Measurements from ENCODE around the gene STK32B. TPM values are rescaled to one million over a fixed set of nuclear protein-coding genes. Genes with fewer than 3 reads are reported as not detected.

STK32B gene
- total and polyA plus RNA-seq, 2 of the 8 experiments (the other 6 are each of a cell fraction or from before 2014, with no cell fraction given) = 2.3 to 2.5 TPM

DNA sequence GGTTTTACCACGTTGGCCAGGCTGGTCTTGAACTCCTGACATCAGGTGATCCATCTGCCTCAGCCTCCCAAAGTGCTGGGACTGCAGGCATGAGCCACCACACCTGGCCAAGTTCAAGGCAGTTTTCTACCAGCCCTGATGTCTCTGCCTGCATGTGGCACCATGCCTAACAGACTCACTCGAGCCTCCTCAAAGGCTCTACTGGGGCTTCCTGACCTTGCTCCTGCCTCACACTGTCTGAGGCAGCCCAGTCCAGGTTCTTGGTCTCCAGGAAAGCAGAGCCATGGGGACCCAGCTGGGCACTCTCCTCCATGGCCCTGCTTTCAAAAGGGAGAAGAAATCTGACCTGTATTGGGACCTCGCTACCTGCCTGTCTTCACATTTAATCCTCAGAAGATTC, 370.1 kb downstream of the STK32B start:
- H2AFZ ChIP-seq (ENCODE audit: low read length) = no peak overlapping the region
- CTCF ChIA-PET (ENCODE audit: partially characterized antibody) = interaction anchor here (1.0 to 3.6 kb wide), 3 partner anchors 12 to 38 kb away, joined by 6 to 16 read pairs (median 9); no protein-coding TSS in a partner anchor
- no peak overlapping the region for H2BK5ac ChIP-seq (ENCODE audit: low read depth, low read length)
- FAIRE-seq = no peak
- H2BK15ac ChIP-seq (ENCODE audit: low read length) = no peak overlapping the region
- no peak overlapping the region for H3K18ac ChIP-seq (ENCODE audit: extremely low read depth, low read length)
- H4K91ac ChIP-seq (replicated peaks; ENCODE audit: insufficient read length, low read length) = no peak overlapping the region
- no peak for DNase-seq (ENCODE audit: low read depth in 1 of 2, low spot score in 2 of 2)
- no peaks in the 10 kb centered on the region for H3K36me3 ChIP-seq (ENCODE audit: control insufficient read depth in 2 of 4, insufficient read depth in 4 of 4, low read length in 3 of 4)
- POLR2A ChIA-PET (ENCODE audit: partially characterized antibody) = no interaction called here
- no peak overlapping the region for H3K9ac ChIP-seq (replicated peaks in 1 of 4; ENCODE audit: extremely low read depth in 1 of 4, low read depth in 3 of 4, low read length in 3 of 4)
- H4K5ac ChIP-seq (ENCODE audit: insufficient read length, low read depth, low read length) = no peak overlapping the region
- H3K27me3 ChIP-seq (replicated peaks in 1 of 4; ENCODE audit: control insufficient read depth in 3 of 4, extremely low read depth in 1 of 4, insufficient read depth in 3 of 4, low read length in 3 of 4) = no peaks in the 10 kb centered on the region
- no peak for TF ChIP-seq GABPA (IDR thresholded peaks at IDR 0.05; ENCODE audit: borderline replicate concordance, insufficient read depth, low read length)
- no peak for TF ChIP-seq ZNF274 (IDR thresholded peaks at IDR 0.05; ENCODE audit: borderline replicate concordance, extremely low read depth, low read length)
- no peak for TF ChIP-seq BCL11A (IDR thresholded peaks at IDR 0.05; ENCODE audit: low read depth in 2 of 2, low read length in 2 of 2)
- no peak for TF ChIP-seq BACH1 (IDR thresholded peaks at IDR 0.05; ENCODE audit: low read length)
- no peak for TF ChIP-seq TCF12 (IDR thresholded peaks at IDR 0.05; ENCODE audit: low read depth, low read length)
- no peak for TF ChIP-seq POLR2AphosphoS5 (IDR thresholded peaks at IDR 0.05; ENCODE audit: low read depth, low read length)
- no peak for TF ChIP-seq EZH2 (IDR thresholded peaks at IDR 0.05; ENCODE audit: low read depth, low read length, severe bottlenecking)
- TF ChIP-seq, protein P1, sequence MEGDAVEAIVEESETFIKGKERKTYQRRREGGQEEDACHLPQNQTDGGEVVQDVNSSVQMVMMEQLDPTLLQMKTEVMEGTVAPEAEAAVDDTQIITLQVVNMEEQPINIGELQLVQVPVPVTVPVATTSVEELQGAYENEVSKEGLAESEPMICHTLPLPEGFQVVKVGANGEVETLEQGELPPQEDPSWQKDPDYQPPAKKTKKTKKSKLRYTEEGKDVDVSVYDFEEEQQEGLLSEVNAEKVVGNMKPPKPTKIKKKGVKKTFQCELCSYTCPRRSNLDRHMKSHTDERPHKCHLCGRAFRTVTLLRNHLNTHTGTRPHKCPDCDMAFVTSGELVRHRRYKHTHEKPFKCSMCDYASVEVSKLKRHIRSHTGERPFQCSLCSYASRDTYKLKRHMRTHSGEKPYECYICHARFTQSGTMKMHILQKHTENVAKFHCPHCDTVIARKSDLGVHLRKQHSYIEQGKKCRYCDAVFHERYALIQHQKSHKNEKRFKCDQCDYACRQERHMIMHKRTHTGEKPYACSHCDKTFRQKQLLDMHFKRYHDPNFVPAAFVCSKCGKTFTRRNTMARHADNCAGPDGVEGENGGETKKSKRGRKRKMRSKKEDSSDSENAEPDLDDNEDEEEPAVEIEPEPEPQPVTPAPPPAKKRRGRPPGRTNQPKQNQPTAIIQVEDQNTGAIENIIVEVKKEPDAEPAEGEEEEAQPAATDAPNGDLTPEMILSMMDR (IDR thresholded peaks at IDR 0.05; ENCODE audit: control extremely low read depth in 1 of 3, insufficient read depth in 1 of 3, low read depth in 1 of 3, low read length in 3 of 3) = no peak
- no peak overlapping the region for H2BK12ac ChIP-seq (ENCODE audit: low read depth, low read length)
- H3K9me3 ChIP-seq (ENCODE audit: insufficient read depth in 2 of 2, low read depth in 1 of 2, low read length in 1 of 2) = peaks cover 7 to 11% of the 10 kb centered on the region in 2 experiments; a peak in 1 of 4 replicates
- 80% methylated on average over 3 of the region's 3 CpGs; no CpG with 5 or more reads in 1 of the 2 experiments for WGBS, 2 experiments (ENCODE audit: extremely low coverage in 1 of 2, insufficient coverage in 1 of 2, insufficient read length in 1 of 2, insufficient replicate concordance in 2 of 2, low coverage in 1 of 2, low lambda C conversion rate in 2 of 2, missing lambda C conversion rate in 1 of 2)
- H2BK120ac ChIP-seq (replicated peaks; ENCODE audit: low read depth, low read length) = no peak overlapping the region
- no peak overlapping the region for H2BK20ac ChIP-seq (ENCODE audit: low read length)
- H3K79me1 ChIP-seq (ENCODE audit: low read depth, low read length) = no peaks in the 10 kb centered on the region
- H3K4me1 ChIP-seq (replicated peaks in 1 of 4; ENCODE audit: control insufficient read depth in 3 of 4, insufficient read depth in 4 of 4, low read length in 3 of 4) = no peaks in the 10 kb centered on the region; a peak in 1 of 7 replicates
- no peaks in the 10 kb centered on the region for H4K20me1 ChIP-seq (replicated peaks in 1 of 2; ENCODE audit: control insufficient read depth in 1 of 2, insufficient read depth in 2 of 2, low read length in 2 of 2)
- H3K56ac ChIP-seq (replicated peaks; ENCODE audit: insufficient read length, low read depth, low read length) = no peak overlapping the region
- no peaks in the 10 kb centered on the region for H3K79me2 ChIP-seq (ENCODE audit: control insufficient read depth in 1 of 2, insufficient read depth in 2 of 2, low read length in 2 of 2)
- no peak overlapping the region for H4K8ac ChIP-seq (ENCODE audit: extremely low read depth, insufficient read depth, low read length)
- H3K14ac ChIP-seq (ENCODE audit: insufficient read length) = no peak overlapping the region
- H3K27ac ChIP-seq (ENCODE audit: low read depth, low read length) = no peak overlapping the region
- no peak overlapping the region for H3K4me2 ChIP-seq (ENCODE audit: insufficient read depth in 1 of 2, low read depth in 2 of 2, low read length in 2 of 2)
- H3K23ac ChIP-seq (ENCODE audit: insufficient read length) = no peak overlapping the region
- H3K23me2 ChIP-seq (ENCODE audit: low read depth, low read length) = no peaks in the 10 kb centered on the region
- no peak overlapping the region for H3K4me3 ChIP-seq (ENCODE audit: extremely low read depth in 1 of 4, insufficient read depth in 2 of 4, low read depth in 3 of 4, low read length in 4 of 4)
- H2AK5ac ChIP-seq (ENCODE audit: low read depth, low read length) = no peak overlapping the region
- no peak overlapping the region for H3K4ac ChIP-seq (replicated peaks; ENCODE audit: insufficient read length, low read depth, low read length)

Measured in H1 (cell line).